H9 (cell line): ENCODE measurements around the gene ALDOA. TPM values are rescaled to one million over a fixed set of nuclear protein-coding genes. Genes with fewer than 3 reads are reported as not detected.

Source experiments
- DNase-seq: peaks from one replicate; pipeline ENCODE4 v3.0.0-alpha.2; 2017
- H2AFZ ChIP-seq: one replicate; pipeline ENCODE4 v1.6.1; 2013; ENCODE audit warnings: mild to moderate bottlenecking, low read length, control low read depth, moderate library complexity
- H2AK5ac ChIP-seq: 2 replicates; pipeline ENCODE4 v1.6.1; 2013; ENCODE audit warnings: low read length, control low read depth, mixed read lengths; ENCODE audit not compliant: insufficient read length
- H2BK120ac ChIP-seq: one replicate; pipeline ENCODE4 v1.6.1; 2013; ENCODE audit warnings: low read depth, mild to moderate bottlenecking, low read length, control low read depth, inconsistent platforms; ENCODE audit not compliant: poor library complexity, severe bottlenecking
- H2BK12ac ChIP-seq: 2 replicates; pipeline ENCODE4 v1.6.1; 2013; ENCODE audit warnings: low read length, control low read depth, mixed read lengths, low read depth; ENCODE audit not compliant: insufficient read length
- H2BK15ac ChIP-seq: 2 replicates; pipeline ENCODE4 v1.6.1; 2013; ENCODE audit warnings: low read depth, low read length, control low read depth
- H2BK20ac ChIP-seq: one replicate; pipeline ENCODE4 v1.6.1; 2013; ENCODE audit warnings: low read depth, mild to moderate bottlenecking, low read length, control low read depth, inconsistent platforms; ENCODE audit not compliant: poor library complexity, severe bottlenecking
- H2BK5ac ChIP-seq: 2 replicates; pipeline ENCODE4 v1.6.1; 2013; ENCODE audit warnings: low read length, control low read depth, mixed read lengths; ENCODE audit not compliant: insufficient read length
- H3K14ac ChIP-seq: 2 replicates; pipeline ENCODE4 v1.6.1; 2013; ENCODE audit warnings: low read length, control low read depth; ENCODE audit not compliant: insufficient read depth
- H3K18ac ChIP-seq: 2 replicates; pipeline ENCODE4 v1.6.1; 2013; ENCODE audit warnings: low read depth, mild to moderate bottlenecking, mixed read lengths, low read length, control low read depth; ENCODE audit not compliant: insufficient read length
- H3K23ac ChIP-seq: 2 replicates; pipeline ENCODE4 v1.6.1; 2013; ENCODE audit warnings: low read length, control low read depth, mixed read lengths, low read depth; ENCODE audit not compliant: insufficient read length
- H3K23me2 ChIP-seq: 2 replicates; pipeline ENCODE4 v1.6.1; 2013; ENCODE audit warnings: low read depth, mild to moderate bottlenecking, mixed read lengths, low read length, control low read depth; ENCODE audit not compliant: insufficient read length, poor library complexity, severe bottlenecking
- H3K27ac ChIP-seq: 2 replicates; pipeline ENCODE4 v1.5.1; 2013; ENCODE audit warnings: low read length, control low read depth, mixed read lengths, low read depth; ENCODE audit not compliant: insufficient read length
- H3K27me3 ChIP-seq: 2 replicates; pipeline ENCODE4 v1.6.1; 2013; ENCODE audit warnings: low read length, control low read depth, inconsistent platforms; ENCODE audit not compliant: insufficient read depth
- H3K4ac ChIP-seq: 2 replicates; pipeline ENCODE4 v1.6.1; 2013; ENCODE audit warnings: low read depth, mild to moderate bottlenecking, control low read depth, inconsistent platforms, low read length, moderate library complexity
- H3K4me1 ChIP-seq: 2 replicates; pipeline ENCODE4 v1.6.1; 2013; ENCODE audit warnings: low read length, control low read depth, inconsistent platforms; ENCODE audit not compliant: insufficient read depth
- H3K4me2 ChIP-seq: 2 replicates; pipeline ENCODE4 v1.6.1; 2013; ENCODE audit warnings: low read length, control low read depth, mixed read lengths; ENCODE audit not compliant: insufficient read length, insufficient read depth
- H3K56ac ChIP-seq: 2 replicates; pipeline ENCODE4 v1.6.1; 2013; ENCODE audit warnings: low read depth, mild to moderate bottlenecking, mixed read lengths, low read length, control low read depth; ENCODE audit not compliant: insufficient read length
- H3K79me1 ChIP-seq: 2 replicates; pipeline ENCODE4 v1.6.1; 2013; ENCODE audit warnings: low read depth, mild to moderate bottlenecking, moderate library complexity, low read length, control low read depth, inconsistent platforms; ENCODE audit not compliant: insufficient read depth, poor library complexity, severe bottlenecking
- H3K79me2 ChIP-seq: 2 replicates; pipeline ENCODE4 v1.6.1; 2013; ENCODE audit warnings: low read length, control low read depth, inconsistent platforms; ENCODE audit not compliant: insufficient read depth
- H3K9ac ChIP-seq: 2 replicates; pipeline ENCODE4 v1.6.1; 2013; ENCODE audit warnings: low read length, control low read depth, mixed read lengths; ENCODE audit not compliant: insufficient read length; ENCODE audit errors: extremely low read depth
- H3K9me3 ChIP-seq: one replicate; pipeline ENCODE4 v1.6.1; 2013; ENCODE audit warnings: low read depth, low read length, inconsistent platforms; ENCODE audit not compliant: control insufficient read depth
- H3T11ph ChIP-seq: one replicate; pipeline ENCODE4 v1.6.1; 2013; ENCODE audit warnings: mild to moderate bottlenecking, low read length, control low read depth, inconsistent platforms
- H4K20me1 ChIP-seq: one replicate; pipeline ENCODE4 v1.6.1; 2013; ENCODE audit not compliant: control insufficient read depth, insufficient read length, insufficient read depth
- H4K5ac ChIP-seq: 2 replicates; pipeline ENCODE4 v1.6.1; 2013; ENCODE audit warnings: low read depth, mild to moderate bottlenecking, mixed read lengths, low read length, control low read depth; ENCODE audit not compliant: insufficient read length
- H4K8ac ChIP-seq: replicated peaks from 2 replicates; pipeline ENCODE4 v1.6.1; 2013; ENCODE audit warnings: low read length, control low read depth, mixed read lengths, low read depth; ENCODE audit not compliant: insufficient read length
- H4K91ac ChIP-seq: 2 replicates; pipeline ENCODE4 v1.6.1; 2013; ENCODE audit warnings: low read depth, mild to moderate bottlenecking, moderate library complexity, mixed read lengths, low read length, control low read depth; ENCODE audit not compliant: insufficient read length
- H3K27ac Mint-ChIP-seq, 3 experiments: 2 replicates in 2 of 3; 3 replicates in 1 of 3; pipeline ENCODE4 v1.8.0; 2020 to 2021; ENCODE audit warnings: mixed read lengths in 3 of 3, mild to moderate bottlenecking in 1 of 3, moderate library complexity in 1 of 3
- H3K27me3 Mint-ChIP-seq: 2 replicates; pipeline ENCODE4 v1.8.0; 2021; ENCODE audit warnings: low read depth, mild to moderate bottlenecking, moderate library complexity, mixed read lengths
- H3K36me3 Mint-ChIP-seq, 3 experiments: 2 replicates in 2 of 3; 3 replicates in 1 of 3; pipeline ENCODE4 v1.8.0; 2020 to 2021; ENCODE audit warnings: low read depth in 3 of 3, mixed read lengths in 3 of 3; ENCODE audit not compliant: insufficient read depth in 1 of 3
- H3K4me1 Mint-ChIP-seq, 2 experiments: 2 replicates each; pipeline ENCODE4 v1.8.0; 2020; ENCODE audit warnings: mixed read lengths in 2 of 2
- H3K4me3 Mint-ChIP-seq, 2 experiments: 2 replicates in 1 of 2; 3 replicates in 1 of 2; pipeline ENCODE4 v1.8.0; 2020 to 2021; ENCODE audit warnings: mild to moderate bottlenecking in 2 of 2, mixed read lengths in 2 of 2, moderate library complexity in 1 of 2
- H3K9me3 Mint-ChIP-seq, 2 experiments: 2 replicates in 1 of 2; 3 replicates in 1 of 2; pipeline ENCODE4 v1.8.0; 2020; ENCODE audit warnings: mild to moderate bottlenecking in 2 of 2, mixed read lengths in 2 of 2, moderate library complexity in 1 of 2
- WGBS: extraction: QIAGEN DNeasy Blood & Tissue Kit; methylation state at CpG from one replicate; pipeline ENCODE4 v1.1.7; 2013; ENCODE audit warnings: missing lambda C conversion rate, low lambda C conversion rate, mixed read lengths; ENCODE audit not compliant: insufficient read length; ENCODE audit errors: extremely low coverage; 5-methylcytosine and 5-hydroxymethylcytosine counted together
- total RNA-seq: library from RNA; stranded (reverse); gene quantifications from 2 replicates; pipeline ENCODE4 v1.2.1, GENCODE V29; 2021
- TF ChIP-seq, protein P1 (sequence below): fragments of 200-600 bp; sonication (generic); conservative IDR thresholded peaks from 3 replicates; pipeline ENCODE4 v1.8.0; 2021; ENCODE audit warnings: antibody characterized with exemption, mild to moderate bottlenecking

ALDOA gene
- total RNA-seq, 1 experiment from 2014 or later: 1,356 TPM

DNA sequence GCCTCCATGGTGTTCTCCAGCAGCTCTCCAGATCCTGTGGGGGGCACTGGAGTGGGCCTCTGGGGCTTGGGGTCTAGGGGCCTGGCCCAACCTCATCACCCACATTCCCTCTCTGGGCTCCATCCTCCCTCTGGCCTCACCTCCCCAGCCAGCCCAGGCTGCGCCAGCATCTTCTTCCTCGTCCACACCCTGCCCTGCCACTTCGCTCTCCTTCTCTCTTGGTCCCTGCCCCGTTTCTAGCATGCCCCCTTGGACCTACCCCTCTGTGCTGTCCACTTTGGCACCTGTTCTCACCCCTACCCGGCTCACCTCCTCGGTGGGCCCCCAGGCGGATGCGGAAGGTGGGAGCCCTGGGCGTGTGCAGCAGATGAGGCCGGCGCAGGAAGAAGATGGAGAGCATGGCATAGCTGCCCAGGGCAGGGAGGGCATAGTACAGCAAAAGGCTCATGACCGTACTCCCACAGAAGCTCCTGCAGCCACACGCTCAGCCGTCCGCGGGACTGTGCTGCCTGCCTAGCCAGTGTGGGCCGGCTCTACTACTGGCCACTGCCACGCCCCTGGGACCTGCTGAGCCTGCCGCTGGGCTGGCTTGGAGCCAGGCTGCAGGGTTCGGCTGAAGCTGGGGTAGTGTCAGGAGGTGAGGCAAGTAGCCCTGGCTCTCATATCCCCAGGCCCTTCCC is 47.6 kb downstream of the ALDOA start, which contains the start of gene GDPD3:
Gene GDPD3, minus strand, starts transcription at position 507 of the 680 bp plus-strand sequence. Its CDS starts 59 bp downstream, at position 448.
- H3K23me2 ChIP-seq: no peaks in the 10 kb centered on the region
- no peak within 1 kb of the TSS for H3K14ac ChIP-seq
- H2AK5ac ChIP-seq: no peak within 1 kb of the TSS
- no peak within 1 kb of the TSS for H3K9ac ChIP-seq
- no peak within 1 kb of the TSS for H2BK5ac ChIP-seq
- no peak within 1 kb of the TSS for H4K8ac ChIP-seq
- H3K79me2 ChIP-seq: no peaks in the 10 kb centered on the region
- H3K27ac Mint-ChIP-seq: peak within 1 kb of the TSS in 2 of 3 experiments; percentile 39 to 58; a peak in 2 of 7 replicates
- no peaks in the 10 kb centered on the region for H3K9me3 ChIP-seq
- TF ChIP-seq, protein P1, sequence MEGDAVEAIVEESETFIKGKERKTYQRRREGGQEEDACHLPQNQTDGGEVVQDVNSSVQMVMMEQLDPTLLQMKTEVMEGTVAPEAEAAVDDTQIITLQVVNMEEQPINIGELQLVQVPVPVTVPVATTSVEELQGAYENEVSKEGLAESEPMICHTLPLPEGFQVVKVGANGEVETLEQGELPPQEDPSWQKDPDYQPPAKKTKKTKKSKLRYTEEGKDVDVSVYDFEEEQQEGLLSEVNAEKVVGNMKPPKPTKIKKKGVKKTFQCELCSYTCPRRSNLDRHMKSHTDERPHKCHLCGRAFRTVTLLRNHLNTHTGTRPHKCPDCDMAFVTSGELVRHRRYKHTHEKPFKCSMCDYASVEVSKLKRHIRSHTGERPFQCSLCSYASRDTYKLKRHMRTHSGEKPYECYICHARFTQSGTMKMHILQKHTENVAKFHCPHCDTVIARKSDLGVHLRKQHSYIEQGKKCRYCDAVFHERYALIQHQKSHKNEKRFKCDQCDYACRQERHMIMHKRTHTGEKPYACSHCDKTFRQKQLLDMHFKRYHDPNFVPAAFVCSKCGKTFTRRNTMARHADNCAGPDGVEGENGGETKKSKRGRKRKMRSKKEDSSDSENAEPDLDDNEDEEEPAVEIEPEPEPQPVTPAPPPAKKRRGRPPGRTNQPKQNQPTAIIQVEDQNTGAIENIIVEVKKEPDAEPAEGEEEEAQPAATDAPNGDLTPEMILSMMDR: no peak
- H3K23ac ChIP-seq: no peak within 1 kb of the TSS
- no peak within 1 kb of the TSS for H2AFZ ChIP-seq
- H2BK15ac ChIP-seq: no peak within 1 kb of the TSS
- peak; percentile 56 for DNase-seq
- H4K5ac ChIP-seq: no peak within 1 kb of the TSS
- no peak within 1 kb of the TSS for H3K27ac ChIP-seq
- no peak within 1 kb of the TSS for H3K4me2 ChIP-seq
- H3K4ac ChIP-seq: no peak within 1 kb of the TSS
- H3K56ac ChIP-seq: no peak within 1 kb of the TSS
- WGBS: no CpG with 5 or more reads among the region's 20 CpGs
- H3K4me1 Mint-ChIP-seq: peaks cover 2 to 5% of the 10 kb centered on the region in 2 experiments
- no peak within 1 kb of the TSS for H2BK12ac ChIP-seq
- H3K27me3 ChIP-seq: no peaks in the 10 kb centered on the region
- H2BK20ac ChIP-seq: no peak within 1 kb of the TSS
- H3K27me3 Mint-ChIP-seq: no peaks in the 10 kb centered on the region; the same call in 1 of the 2 replicates
- no peak within 1 kb of the TSS for H3T11ph ChIP-seq
- no peaks in the 10 kb centered on the region for H3K4me1 ChIP-seq
- no peaks in the 10 kb centered on the region for H3K79me1 ChIP-seq
- no peaks in the 10 kb centered on the region for H3K9me3 Mint-ChIP-seq
- H3K18ac ChIP-seq: no peak within 1 kb of the TSS
- H4K91ac ChIP-seq: no peak within 1 kb of the TSS
- peaks cover 0 to 19% (median 13%) of the 10 kb centered on the region in 3 experiments; a peak in 5 of 7 replicates for H3K36me3 Mint-ChIP-seq
- H2BK120ac ChIP-seq: no peak within 1 kb of the TSS
- no peak within 1 kb of the TSS for H3K4me3 Mint-ChIP-seq
- H4K20me1 ChIP-seq: no peaks in the 10 kb centered on the region
